ENCODE data around the gene DDAH1.
A peak's percentile ranks its signal among the peaks of the same experiment; 100 is the strongest.

Gene DDAH1

GRCh38 chr1:85437139-85437538, 27.8 kb downstream of the DDAH1 start:
- no peak for DNase-seq

- DNase-seq = no peak
These were observed 31.9 kb downstream of the DDAH1 start for GRCh38 chr1:85433096-85433495.

GRCh38 chr1:85428471-85429089, 36.4 kb downstream of the DDAH1 start:
- DNase-seq = peak; percentile 25 to 27

GRCh38 chr1:85427849-85428248, 37.1 kb downstream of the DDAH1 start:
- no peak for DNase-seq

GRCh38 chr1:85427331-85427730, 37.6 kb downstream of the DDAH1 start:
- no peak for DNase-seq

GRCh38 chr1:85421179-85421578, 43.8 kb downstream of the DDAH1 start:
- DNase-seq = no peak

GRCh38 chr1:85420199-85420598, 44.8 kb downstream of the DDAH1 start:
- no peak for DNase-seq

- no peak for DNase-seq
These were observed 47.1 kb downstream of the DDAH1 start for GRCh38 chr1:85417876-85418275.

- no peak for DNase-seq
These were observed 47.9 kb downstream of the DDAH1 start for GRCh38 chr1:85417017-85417416.

GRCh38 chr1:85413169-85413568, 51.8 kb downstream of the DDAH1 start:
- DNase-seq = no peak

GRCh38 chr1:85411567-85412305, 53.2 kb downstream of the DDAH1 start:
- no peak for DNase-seq

- no peak for DNase-seq
These were observed 55.4 kb downstream of the DDAH1 start for GRCh38 chr1:85409516-85409915.

- no peak for DNase-seq
These were observed 57.1 kb downstream of the DDAH1 start for GRCh38 chr1:85407746-85408377.

GRCh38 chr1:85406887-85407533, 57.9 kb downstream of the DDAH1 start:
- DNase-seq = no peak

GRCh38 chr1:85406081-85406480, 58.9 kb downstream of the DDAH1 start:
- no peak for DNase-seq

- DNase-seq = no peak
These were observed 60.6 kb downstream of the DDAH1 start for GRCh38 chr1:85404408-85404807.

- DNase-seq = peak in 1 of 2 donors; percentile 2
These were observed 66.4 kb downstream of the DDAH1 start for GRCh38 chr1:85398391-85399064.

GRCh38 chr1:85397490-85398032, 67.4 kb downstream of the DDAH1 start:
- DNase-seq = no peak

- no peak for DNase-seq
These were observed 68.8 kb downstream of the DDAH1 start for GRCh38 chr1:85396194-85396593.

GRCh38 chr1:85394130-85394529, 70.8 kb downstream of the DDAH1 start:
- peak in 1 of 2 donors; percentile 1 for DNase-seq

GRCh38 chr1:85393490-85393889, 71.5 kb downstream of the DDAH1 start:
- no peak for DNase-seq

GRCh38 chr1:85388416-85388815, 76.5 kb downstream of the DDAH1 start:
- no peak for DNase-seq

GRCh38 chr1:85387781-85388180, 77.2 kb downstream of the DDAH1 start:
- DNase-seq = no peak

All from inflammatory macrophage treated with lipopolysaccharide for 1 hour (primary cell).